Activated CD8-positive, alpha-beta memory T cell treated with anti-CD3 and anti-CD28 coated beads for 48 hours (primary cell): ENCODE measurements around the gene MEIS2.

Experiments
- DNase-seq, 3 experiments: peaks; one replicate each; pipeline ENCODE4 v3.0.0-alpha.2; 2020; ENCODE audit warnings: low read depth in 2 of 3, low spot score in 2 of 3

The MEIS2 gene

DNA sequence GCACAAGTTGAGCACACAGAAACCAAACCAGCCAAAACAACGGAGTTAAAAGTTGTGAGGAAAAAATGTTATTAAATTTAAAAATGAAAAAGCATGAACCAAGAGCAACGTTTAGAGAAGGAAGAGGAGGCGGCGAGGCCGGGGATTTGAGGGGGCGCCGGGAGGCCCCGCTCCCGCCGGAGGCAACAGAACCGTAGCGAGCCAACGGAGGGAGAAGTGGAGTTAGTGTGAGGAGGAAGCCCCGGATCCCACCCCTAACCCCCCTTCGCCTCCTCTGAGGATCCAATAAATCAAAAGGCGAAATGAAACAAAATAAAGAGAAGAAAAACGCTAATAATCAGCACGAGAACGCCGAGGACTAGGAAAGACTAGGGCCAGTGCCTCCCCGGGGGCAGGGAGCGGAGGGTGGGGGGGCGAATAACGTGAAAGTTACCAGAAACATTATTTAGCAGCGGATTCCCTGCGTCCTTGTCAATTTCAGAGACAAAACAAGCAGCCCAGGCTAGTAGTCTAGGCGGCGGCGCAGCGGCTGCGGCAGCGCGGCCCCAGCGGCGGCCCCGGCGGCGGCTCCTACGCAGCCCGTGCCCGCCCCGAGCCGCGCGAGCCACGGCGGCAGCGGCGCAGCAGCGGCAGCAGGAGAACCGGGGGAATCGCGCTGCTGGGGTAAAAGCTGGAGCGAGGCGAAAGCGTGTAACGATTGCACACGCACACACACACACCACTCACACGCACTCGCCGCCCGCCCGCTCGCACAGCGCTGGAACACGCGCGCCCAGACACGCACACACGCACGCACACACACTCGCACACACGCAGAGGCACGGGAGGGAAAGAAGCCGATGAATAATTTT lies 1.7 kb downstream of the MEIS2 start:
- DNase-seq, result no peak

GRCh38 chr15:37097144-37097919 lies 3.0 kb downstream of the MEIS2 start:
- DNase-seq, result no peak

- no peak for DNase-seq
These were observed 3.7 kb downstream of the MEIS2 start for GRCh38 chr15:37096558-37097143.

DNA sequence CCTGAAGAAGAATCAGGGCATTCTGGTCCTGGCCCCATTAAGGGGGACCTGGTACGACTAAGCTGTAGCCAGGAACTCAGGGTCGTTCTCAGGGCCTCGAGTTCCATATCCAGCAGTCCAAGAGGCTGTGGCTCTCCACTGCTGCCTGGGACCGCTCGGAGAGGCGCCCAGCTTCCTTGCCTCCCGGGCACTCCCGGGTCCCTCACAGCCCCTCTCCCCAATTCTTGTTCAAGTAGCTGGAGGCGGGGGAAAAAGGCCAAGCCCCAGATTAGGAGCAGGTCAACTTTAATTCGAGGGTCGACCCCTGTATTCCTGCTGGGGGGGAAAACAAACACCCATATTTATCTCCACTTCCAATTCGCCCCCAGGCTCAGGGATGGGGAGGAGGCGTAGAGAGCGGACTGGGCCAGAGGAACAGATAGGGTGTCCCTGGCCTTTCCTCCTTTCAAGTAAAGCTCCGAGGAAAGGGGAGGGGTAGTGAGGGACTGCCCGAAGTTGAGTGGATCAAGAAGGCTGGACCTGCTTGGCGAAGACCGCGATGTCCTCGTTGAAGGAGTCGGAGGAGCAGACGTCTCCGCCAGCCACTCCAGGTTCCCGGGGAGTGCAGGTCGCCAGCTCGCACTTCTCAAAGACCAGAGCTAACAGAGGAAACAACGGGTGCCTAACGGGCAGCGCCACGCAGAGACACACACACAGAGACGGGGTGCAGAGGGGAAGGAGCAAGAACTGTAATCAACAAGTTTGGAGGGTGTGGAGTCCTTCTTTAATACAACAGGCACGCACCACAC lies 4.4 kb downstream of the MEIS2 start:
- DNase-seq, result no peak

- DNase-seq, result no peak
These were observed 5.2 kb downstream of the MEIS2 start for GRCh38 chr15:37094915-37095711.

- DNase-seq, result no peak
These were observed 5.9 kb downstream of the MEIS2 start for GRCh38 chr15:37094333-37094914.

DNA sequence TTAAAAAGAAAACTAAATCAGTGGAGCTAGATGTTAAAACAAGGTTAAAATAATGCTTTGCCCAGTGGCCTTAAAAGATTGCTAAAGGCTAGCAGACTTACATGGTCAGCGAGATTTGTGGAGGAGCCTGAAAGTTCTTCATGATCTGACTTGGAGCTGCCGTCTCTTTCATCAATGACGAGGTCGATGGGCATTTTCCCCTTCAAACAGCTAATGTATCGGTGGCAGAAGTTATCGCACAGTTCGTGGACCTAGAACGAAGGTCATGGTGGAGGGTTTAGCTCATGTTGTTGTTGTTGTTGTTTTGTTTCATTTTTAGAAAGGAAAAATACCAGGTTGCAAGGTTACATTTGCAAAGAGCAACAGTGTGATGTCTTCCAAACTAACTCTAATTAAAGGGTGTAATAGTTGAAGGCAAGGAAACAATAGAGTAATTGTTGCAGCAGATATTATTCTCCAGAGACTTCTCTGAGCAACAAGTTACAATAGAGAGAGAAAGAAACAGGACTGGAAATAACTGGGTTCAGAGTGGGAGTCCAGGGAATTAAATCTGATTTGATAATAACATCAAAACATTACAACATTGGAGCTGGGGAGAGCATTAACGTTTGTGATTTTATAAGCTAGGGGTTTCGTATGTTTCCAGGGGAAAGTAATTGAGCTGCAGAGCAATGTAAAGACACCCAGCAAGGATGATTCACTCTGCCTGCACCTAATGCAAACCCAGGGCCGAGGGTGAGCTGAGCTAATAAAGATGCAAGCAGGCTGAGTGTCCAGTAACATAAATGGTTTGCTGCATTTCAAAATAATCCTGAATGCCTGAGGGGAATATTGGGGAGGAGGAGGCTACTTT lies 6.6 kb downstream of the MEIS2 start:
- DNase-seq, result no peak

DNA sequence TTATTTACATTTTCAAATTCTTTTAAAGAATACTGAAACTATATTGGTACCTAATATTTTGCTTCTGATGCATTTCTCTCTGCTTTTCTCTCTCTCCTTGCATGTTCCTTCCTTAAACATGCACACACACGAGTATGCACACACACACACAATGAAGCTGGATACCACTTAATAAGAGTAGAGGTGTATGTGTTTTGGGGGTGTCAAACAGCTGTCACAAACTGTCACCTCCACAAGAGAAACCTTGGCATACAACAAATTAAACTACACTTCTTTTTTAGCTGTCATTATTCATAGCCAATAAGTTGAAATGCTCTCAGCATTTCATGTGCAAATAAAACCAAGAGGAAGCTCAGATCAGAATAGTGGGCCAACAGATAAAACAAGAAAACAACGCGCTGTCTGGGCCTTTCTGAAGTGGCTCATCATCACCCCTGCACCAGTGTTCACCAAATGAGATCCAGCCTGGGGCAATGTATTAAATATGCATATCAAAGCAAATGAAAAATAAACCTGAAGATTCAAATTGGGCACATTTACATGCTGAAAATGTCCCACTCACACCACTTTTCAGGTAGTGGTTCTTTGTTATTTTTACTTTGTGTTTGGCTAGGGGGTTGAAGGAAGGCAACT lies 9.7 kb downstream of the MEIS2 start:
- DNase-seq, result no peak

- DNase-seq, result no peak
These were observed 11.9 kb downstream of the MEIS2 start for GRCh38 chr15:37088436-37088835.

DNA sequence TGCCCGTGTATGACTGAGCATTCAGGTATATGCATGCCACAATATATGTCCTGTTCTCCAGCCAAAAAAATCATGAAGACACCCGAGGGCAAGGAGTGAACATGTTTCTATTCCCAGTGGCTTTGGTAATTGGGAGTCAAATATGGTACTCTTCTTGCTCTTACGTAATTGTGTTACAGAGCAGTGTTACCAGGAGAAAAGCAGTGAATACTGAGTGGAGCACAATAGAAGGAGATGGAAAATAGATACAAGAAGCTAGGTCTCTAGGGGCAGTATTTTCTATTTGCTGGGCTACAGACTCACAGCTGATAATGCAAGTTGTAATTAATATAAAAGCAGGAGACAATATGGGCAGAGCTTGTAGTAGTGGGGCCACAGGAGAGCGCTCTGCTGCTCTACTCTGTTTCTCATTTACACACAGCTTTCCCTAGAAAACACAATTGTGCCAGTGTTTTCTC lies 13.2 kb downstream of the MEIS2 start:
- DNase-seq, result no peak

- DNase-seq, result no peak
These were observed 13.8 kb downstream of the MEIS2 start for GRCh38 chr15:37086521-37086920.

DNA sequence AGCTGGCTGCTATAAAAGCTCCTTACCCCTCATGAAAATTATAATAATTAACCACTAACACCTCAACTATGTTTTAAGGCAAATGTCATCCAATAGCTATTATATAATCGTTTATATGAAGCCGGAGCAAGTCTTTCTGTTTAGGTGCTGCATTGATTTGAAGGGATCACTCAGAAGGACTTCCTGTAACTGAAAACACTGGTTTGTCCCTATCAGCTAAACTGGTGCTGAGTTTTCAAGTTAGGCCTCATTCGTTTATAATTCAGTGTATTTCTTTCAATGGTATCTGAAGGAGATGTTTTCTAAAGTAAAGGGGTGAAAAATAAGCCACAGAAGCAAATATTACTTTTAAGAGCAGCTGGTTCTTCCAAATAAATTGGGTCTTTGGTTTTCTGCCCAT lies 14.2 kb downstream of the MEIS2 start:
- DNase-seq, result no peak

DNA sequence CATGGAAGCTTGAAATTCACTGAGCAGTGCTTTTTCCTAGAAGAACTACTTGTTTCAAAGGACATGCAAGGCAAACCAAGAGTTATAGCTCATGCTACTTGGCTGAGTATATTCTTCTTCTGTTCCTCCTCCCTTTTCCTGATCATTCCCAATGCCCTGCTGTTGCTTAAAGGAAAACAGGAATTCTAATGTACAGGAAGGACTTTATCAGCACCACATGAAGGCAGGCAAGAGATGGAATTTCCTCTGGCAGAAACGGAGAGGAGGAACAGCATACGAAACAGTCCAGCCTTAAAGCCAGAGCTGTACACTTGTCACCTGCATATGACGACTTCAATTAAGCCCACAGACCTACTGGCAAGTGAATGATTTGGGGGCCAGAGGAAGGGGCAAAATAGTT lies 15.7 kb downstream of the MEIS2 start:
- DNase-seq, result no peak

- no peak for DNase-seq
These were observed 16.7 kb downstream of the MEIS2 start for GRCh38 chr15:37083610-37084009.

GRCh38 chr15:37081983-37082382 lies 18.4 kb downstream of the MEIS2 start:
- no peak for DNase-seq

DNA sequence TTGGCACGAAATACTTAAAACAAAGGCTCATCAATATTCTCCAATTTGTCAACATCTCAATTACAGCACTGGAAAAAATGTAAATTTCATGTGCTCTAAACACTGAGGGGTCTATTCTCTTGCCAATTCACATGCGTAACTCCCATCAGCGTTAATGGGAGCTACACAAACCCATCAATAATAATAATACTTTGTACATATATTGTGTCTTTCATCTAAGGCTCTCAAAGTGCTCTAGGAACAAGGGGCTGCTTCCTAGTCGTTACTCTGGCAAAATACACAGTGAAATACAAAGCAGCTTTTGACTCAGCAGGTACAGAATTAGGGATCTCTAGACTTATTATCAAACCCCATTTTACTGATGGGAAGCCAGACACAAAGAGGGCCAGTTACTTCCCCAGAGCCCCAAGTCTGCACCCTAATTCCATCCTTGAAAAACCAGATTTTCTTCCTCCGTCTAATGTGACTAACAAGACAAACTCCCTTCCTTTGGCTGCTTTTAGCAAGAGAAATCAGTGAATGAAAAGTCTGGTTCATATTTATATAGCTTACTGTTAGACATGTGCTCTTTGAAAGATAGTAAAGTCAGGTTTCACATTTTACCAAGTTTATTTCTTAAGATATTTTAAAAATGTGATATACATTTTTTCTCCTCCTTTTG lies 20.0 kb downstream of the MEIS2 start:
- no peak for DNase-seq

DNA sequence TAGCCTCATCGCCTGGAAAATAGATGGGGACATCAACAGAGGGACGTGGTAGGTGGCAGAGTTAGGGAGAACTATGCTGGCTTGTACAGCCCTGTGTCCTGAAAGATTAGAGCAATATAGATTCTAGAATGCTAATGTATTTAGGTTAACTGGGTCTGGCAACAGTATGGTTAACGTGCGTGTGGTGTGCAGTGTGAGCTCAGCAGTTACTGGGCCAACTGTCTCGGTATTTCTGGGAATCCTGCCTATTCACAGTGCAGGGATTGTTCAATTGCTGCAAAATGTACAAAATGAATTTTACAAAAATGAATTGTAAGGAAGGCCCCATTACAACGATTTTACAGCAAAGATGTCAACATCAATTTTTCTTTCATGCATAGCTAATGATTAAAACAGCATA lies 20.6 kb downstream of the MEIS2 start:
- DNase-seq, result no peak

GRCh38 chr15:37078566-37078965 lies 21.8 kb downstream of the MEIS2 start:
- DNase-seq, result no peak
